Loucy (cell line): ENCODE measurements around the gene CST3.

Experiments
- H2AFZ ChIP-seq: fragments of 200-600 bp; sonication (generic); 2 replicates; pipeline ENCODE4 v1.6.0; 2016; ENCODE audit warnings: antibody characterized with exemption, mild to moderate bottlenecking, low read length, moderate library complexity
- H3F3A ChIP-seq: fragments of 200-600 bp; 2 replicates; pipeline ENCODE4 v1.6.0; 2016; ENCODE audit warnings: antibody characterized with exemption, low read depth, mild to moderate bottlenecking
- H3K27me3 ChIP-seq: fragments of 200-600 bp; sonication (generic); 2 replicates; pipeline ENCODE4 v1.6.1; 2014; ENCODE audit warnings: low read length, mild to moderate bottlenecking; ENCODE audit not compliant: insufficient read depth, poor library complexity, severe bottlenecking
- H3K36me3 ChIP-seq: fragments of 200-600 bp; sonication (generic); 2 replicates; pipeline ENCODE4 v1.6.1; 2016; ENCODE audit warnings: low read length; ENCODE audit not compliant: insufficient read depth
- H3K4me1 ChIP-seq: fragments of 200-600 bp; sonication (generic); 2 replicates; pipeline ENCODE4 v1.5.1; 2014; ENCODE audit warnings: low read length, mild to moderate bottlenecking; ENCODE audit not compliant: insufficient read depth, poor library complexity, severe bottlenecking
- H3K4me2 ChIP-seq: fragments of 200-600 bp; sonication (generic); 2 replicates; pipeline ENCODE4 v1.6.0; 2014; ENCODE audit warnings: antibody characterized with exemption, low read length, low read depth, mild to moderate bottlenecking; ENCODE audit not compliant: poor library complexity, severe bottlenecking
- H3K4me3 ChIP-seq: fragments of 200-600 bp; sonication (generic); 2 replicates; pipeline ENCODE4 v1.5.1; 2014; ENCODE audit warnings: low read length, mild to moderate bottlenecking, mixed read lengths; ENCODE audit not compliant: poor library complexity, severe bottlenecking
- H3K79me2 ChIP-seq: fragments of 200-600 bp; sonication (generic); 2 replicates; pipeline ENCODE4 v1.6.1; 2014; ENCODE audit warnings: low read length; ENCODE audit not compliant: insufficient read depth
- H3K9ac ChIP-seq: fragments of 200-600 bp; sonication (generic); 2 replicates; pipeline ENCODE4 v1.6.0; 2014; ENCODE audit warnings: mild to moderate bottlenecking, low read depth, low read length, moderate library complexity; ENCODE audit not compliant: poor library complexity, severe bottlenecking
- H3K9me2 ChIP-seq: fragments of 200-600 bp; sonication (generic); replicated peaks from 2 replicates; pipeline ENCODE4 v1.6.1; 2016; ENCODE audit warnings: low read depth, low read length, mixed read lengths
- H3K9me3 ChIP-seq: fragments of 200-600 bp; sonication (generic); 2 replicates; pipeline ENCODE4 v1.6.1; 2014; ENCODE audit warnings: mild to moderate bottlenecking, antibody characterized with exemption, low read length, low read depth; ENCODE audit not compliant: insufficient read depth
- H4K20me1 ChIP-seq: fragments of 200-600 bp; sonication (generic); 2 replicates; pipeline ENCODE4 v1.6.0; 2014; ENCODE audit warnings: antibody characterized with exemption, low read length, mild to moderate bottlenecking; ENCODE audit not compliant: insufficient read depth, poor library complexity, severe bottlenecking
- CTCF ChIP-seq: fragments of 200-600 bp; sonication (generic); conservative IDR thresholded peaks from 2 replicates; pipeline ENCODE4 v1.5.1; 2014; ENCODE audit warnings: mild to moderate bottlenecking, antibody characterized with exemption, low read length
- EZH2phosphoT487 ChIP-seq: fragments of 200-600 bp; IDR thresholded peaks from 2 replicates; pipeline ENCODE4 v1.6.1; 2018; ENCODE audit warnings: antibody characterized with exemption, mild to moderate bottlenecking, moderate library complexity, borderline replicate concordance

CST3 gene

GRCh38 chr20:23679133-23680092 lies 41.7 kb upstream of the CST3 start:
- H3K27me3 ChIP-seq = no peaks in the 10 kb centered on the region
- no peaks in the 10 kb centered on the region for H3K4me1 ChIP-seq
- H3K9ac ChIP-seq = no peak overlapping the region
- H2AFZ ChIP-seq = no peak overlapping the region
- H3K4me2 ChIP-seq = no peak overlapping the region
- no peaks in the 10 kb centered on the region for H3K9me3 ChIP-seq
- TF ChIP-seq CTCF = no peak
- no peak for TF ChIP-seq EZH2phosphoT487
- H3F3A ChIP-seq = no peaks in the 10 kb centered on the region
- H3K79me2 ChIP-seq = no peaks in the 10 kb centered on the region
- H3K9me2 ChIP-seq = no peaks in the 10 kb centered on the region
- H3K4me3 ChIP-seq = no peak overlapping the region
- no peaks in the 10 kb centered on the region for H3K36me3 ChIP-seq
- no peaks in the 10 kb centered on the region for H4K20me1 ChIP-seq

- Histone ChIP-seq H4K20me1 (no peaks in the 10 kb centered on the region), H3K27me3 (no peaks in the 10 kb centered on the region), H3K4me1 (no peaks in the 10 kb centered on the region), H2AFZ (no peak overlapping the region), H3K36me3 (no peaks in the 10 kb centered on the region), H3K4me3 (no peak overlapping the region), H3F3A (no peaks in the 10 kb centered on the region), H3K4me2 (no peak overlapping the region), H3K9me2 (no peaks in the 10 kb centered on the region), H3K9ac (no peak overlapping the region), H3K79me2 (no peaks in the 10 kb centered on the region), H3K9me3 (no peaks in the 10 kb centered on the region)
- TF ChIP-seq EZH2phosphoT487 (no peak), CTCF (no peak)
Measured at GRCh38 chr20:23673209-23673608, 35.5 kb upstream of the CST3 start.

GRCh38 chr20:23672158-23672557 lies 34.4 kb upstream of the CST3 start:
- Histone ChIP-seq H3K4me3 (no peak overlapping the region), H3K79me2 (no peaks in the 10 kb centered on the region), H3F3A (no peaks in the 10 kb centered on the region), H4K20me1 (no peaks in the 10 kb centered on the region), H3K36me3 (no peaks in the 10 kb centered on the region), H3K27me3 (no peaks in the 10 kb centered on the region), H2AFZ (no peak overlapping the region), H3K4me2 (no peak overlapping the region), H3K9me3 (no peaks in the 10 kb centered on the region), H3K9ac (no peak overlapping the region), H3K9me2 (no peaks in the 10 kb centered on the region), H3K4me1 (no peaks in the 10 kb centered on the region)
- TF ChIP-seq CTCF (no peak), EZH2phosphoT487 (no peak)
